Measurements from ENCODE around the gene LPIN3. TPM values are rescaled to one million over a fixed set of nuclear protein-coding genes. Genes with fewer than 3 reads are reported as not detected.

The LPIN3 gene
- total RNA-seq, 1 experiment from 2014 or later = 6.0 TPM

- peak; percentile 66 for DNase-seq (ENCODE audit: low read depth)
Observed at GRCh38 chr20:41392871-41393704, 52.5 kb downstream of the LPIN3 start.

- no peak for DNase-seq (ENCODE audit: low read depth)
Observed at GRCh38 chr20:41393705-41394066, 53.1 kb downstream of the LPIN3 start.

GRCh38 chr20:41394081-41394480, 53.5 kb downstream of the LPIN3 start:
- no peak for DNase-seq (ENCODE audit: low read depth)

- DNase-seq (ENCODE audit: low read depth) = no peak
Observed at GRCh38 chr20:41394931-41395666, 54.5 kb downstream of the LPIN3 start.

GRCh38 chr20:41395667-41396664, 55.3 kb downstream of the LPIN3 start:
- peak; percentile 23 for DNase-seq (ENCODE audit: low read depth)

GRCh38 chr20:41398408-41398807, 57.8 kb downstream of the LPIN3 start:
- no peak for DNase-seq (ENCODE audit: low read depth)

- DNase-seq (ENCODE audit: low read depth) = no peak
Observed at GRCh38 chr20:41403604-41404003, 63.0 kb downstream of the LPIN3 start.

GRCh38 chr20:41405436-41405835, 64.8 kb downstream of the LPIN3 start:
- no peak for DNase-seq (ENCODE audit: low read depth)

- DNase-seq (ENCODE audit: low read depth) = no peak
Observed at GRCh38 chr20:41406353-41406752, 65.7 kb downstream of the LPIN3 start.

- DNase-seq (ENCODE audit: low read depth) = no peak
Observed at GRCh38 chr20:41406896-41407444, 66.3 kb downstream of the LPIN3 start.

GRCh38 chr20:41407607-41408006, 67.0 kb downstream of the LPIN3 start:
- DNase-seq (ENCODE audit: low read depth) = no peak

- DNase-seq (ENCODE audit: low read depth) = peak; percentile 73
Observed at GRCh38 chr20:41408156-41408794, 67.7 kb downstream of the LPIN3 start.

GRCh38 chr20:41408986-41409385, 68.4 kb downstream of the LPIN3 start:
- DNase-seq (ENCODE audit: low read depth) = peak; percentile 91

Other genes starting within 250 kb of the LPIN3 start
- 32.4 and 38.1 TPM in 2 replicates for gene PLCG1, start 203.3 kb upstream of the LPIN3 start, total RNA-seq (2014; rRNA removed; shearing (Covaris generic))
- gene ZHX3, start 23.1 kb upstream of the LPIN3 start, total RNA-seq (2014; rRNA removed; shearing (Covaris generic)) = 20.8 and 22.1 TPM in 2 replicates
- 0.10 and 0.12 TPM in 2 replicates for gene EMILIN3, start 26.0 kb downstream of the LPIN3 start, total RNA-seq (2014; rRNA removed; shearing (Covaris generic))

Measured in RPMI7951 (cell line).